CD4-positive, alpha-beta T cell (primary cell): ENCODE results near the gene LCNL1. TPM values are rescaled to one million over a fixed set of nuclear protein-coding genes. Genes with fewer than 3 reads are reported as not detected.

ENCODE experiments used
- ATAC-seq: fragments of 200-7000 bp; cut with Tn5 transposase; one replicate; pipeline ENCODE4 v1.10.0; 2022; ENCODE audit warnings: mild to moderate bottlenecking; ENCODE audit not compliant: poor library complexity
- CTCF ChIA-PET: fragments of 350-600 bp; sonication (Branson Sonifier 250); formaldehyde crosslinking; loops from one replicate; lab custom pipeline; 2021; ENCODE audit warnings: antibody characterized with exemption, inconsistent platforms; lab: Charles Lee
- POLR2A ChIA-PET: fragments of 350-600 bp; sonication (Branson Sonifier 250); formaldehyde crosslinking; loops from one replicate; lab custom pipeline; 2021; ENCODE audit warnings: antibody characterized with exemption, inconsistent platforms; lab: Charles Lee
- DNase-seq, 14 experiments: peaks; one replicate each; pipeline ENCODE4 v3.0.0-alpha.2; 2013 to 2020; ENCODE audit warnings: mixed read lengths in 2 of 14
- H3K27ac ChIP-seq, 2 donors: one replicate each; pipeline versions ENCODE4 v1.5.1 to v1.7.0; 2013; ENCODE audit warnings: low read length in 2 of 2, low read depth in 1 of 2, mild to moderate bottlenecking in 1 of 2
- H3K27me3 ChIP-seq, 2 experiments: 1 replicate in 1 of 2; 2 replicates in 1 of 2; pipeline versions ENCODE4 v1.6.1 to v1.7.0; 2013; ENCODE audit warnings: low read length in 2 of 2, control low read depth in 1 of 2, mild to moderate bottlenecking in 1 of 2, moderate library complexity in 1 of 2; ENCODE audit not compliant: insufficient read depth in 2 of 2, control insufficient read depth in 1 of 2
- H3K36me3 ChIP-seq: one replicate; pipeline ENCODE4 v1.6.1; 2013; ENCODE audit warnings: low read length, control low read depth; ENCODE audit not compliant: insufficient read depth
- H3K4me1 ChIP-seq: one replicate; pipeline ENCODE4 v1.6.1; 2013; ENCODE audit warnings: low read length, control low read depth; ENCODE audit not compliant: insufficient read depth
- H3K4me3 ChIP-seq: one replicate; pipeline ENCODE4 v1.5.1; 2013; ENCODE audit warnings: mild to moderate bottlenecking, low read length, moderate library complexity
- H3K9me3 ChIP-seq, 2 experiments: 1 replicate in 1 of 2; 2 replicates in 1 of 2; pipeline versions ENCODE4 v1.6.1 to v1.7.0; 2013; ENCODE audit warnings: low read length in 2 of 2, mild to moderate bottlenecking in 2 of 2, control low read depth in 1 of 2, moderate library complexity in 1 of 2; ENCODE audit not compliant: control insufficient read depth in 1 of 2, insufficient read depth in 1 of 2
- H3K27ac Mint-ChIP-seq: one replicate; pipeline ENCODE4 v1.8.0; 2020; ENCODE audit warnings: mixed read lengths
- H3K27me3 Mint-ChIP-seq: one replicate; pipeline ENCODE4 v1.8.0; 2021; ENCODE audit warnings: mixed read lengths
- H3K36me3 Mint-ChIP-seq: one replicate; pipeline ENCODE4 v1.8.0; 2021; ENCODE audit warnings: low read depth, mixed read lengths
- H3K4me1 Mint-ChIP-seq: one replicate; pipeline ENCODE4 v1.8.0; 2021; ENCODE audit warnings: low read depth, mixed read lengths
- H3K4me3 Mint-ChIP-seq: one replicate; pipeline ENCODE4 v1.8.0; 2020; ENCODE audit warnings: mild to moderate bottlenecking, mixed read lengths
- H3K9me3 Mint-ChIP-seq: one replicate; pipeline ENCODE4 v1.8.0; 2020; ENCODE audit warnings: mixed read lengths
- CTCF ChIP-seq: fragments of 200-600 bp; IDR thresholded peaks from one replicate; pipeline ENCODE4 v1.8.0; 2022; ENCODE audit warnings: antibody characterized with exemption, mild to moderate bottlenecking
- intact Hi-C, 2 experiments: fragments of 100-400 bp; cut with DNase I in 1 of 2; cut with micrococcal nuclease in 1 of 2; formaldehyde crosslinking; loops; one replicate each; pipeline versions ENCODE4 v1.15.1 to v1.9.0; 2023 to 2025; cut with DNase I, micrococcal nuclease
- total RNA-seq, 174 experiments: library from RNA in 2 of 174; stranded (reverse) in 2 of 174; gene quantifications; one replicate each; pipeline ENCODE4 v1.2.3 and lab custom pipeline; 2021 to 2026

LCNL1 gene
- total RNA-seq, 2 experiments from 2014 or later: 0.93 to 1.0 TPM

DNA sequence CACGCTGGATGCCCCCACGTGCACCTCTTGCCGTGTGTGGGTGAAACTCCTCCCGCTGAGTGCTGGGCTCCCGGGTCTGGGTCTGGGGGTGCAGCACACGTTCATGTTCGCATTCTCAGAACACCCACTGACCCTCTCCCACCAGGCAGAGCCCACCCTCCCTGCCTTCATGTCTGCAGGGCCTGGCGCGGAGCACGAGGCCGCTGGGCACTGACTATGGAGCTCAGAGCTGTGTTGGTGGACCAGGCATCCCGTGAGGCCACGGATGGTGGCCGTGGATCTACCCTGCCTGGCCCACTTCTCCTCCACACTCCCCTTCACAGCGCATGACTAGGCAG is 21.9 kb upstream of the LCNL1 start:
- Mint-ChIP-seq H3K4me1 (peaks cover 23% of the 10 kb centered on the region), H3K36me3 (no peaks in the 10 kb centered on the region), H3K9me3 (peaks cover 2% of the 10 kb centered on the region), H3K27me3 (no peaks in the 10 kb centered on the region), H3K27ac (no peak overlapping the region), H3K4me3 (no peak overlapping the region)
- H3K4me1 ChIP-seq: peaks cover 85% of the 10 kb centered on the region
- ATAC-seq (no peak), DNase-seq (no peak)
- no peak for TF ChIP-seq CTCF
- no peak overlapping the region for H3K27ac ChIP-seq
- H3K9me3 ChIP-seq: peaks cover 0 to 3% of the 10 kb centered on the region in 2 experiments
- ChIA-PET CTCF (no interaction called here), POLR2A (interaction anchor here (0.7 to 2.2 kb wide), 3 partner anchors 15 to 41 kb away, joined by 3 to 12 read pairs (median 3); no protein-coding TSS in a partner anchor)
- no peaks in the 10 kb centered on the region for H3K36me3 ChIP-seq
- no peak overlapping the region for H3K4me3 ChIP-seq
- H3K27me3 ChIP-seq: no peaks in the 10 kb centered on the region
- intact Hi-C loops: no loop called here

DNA sequence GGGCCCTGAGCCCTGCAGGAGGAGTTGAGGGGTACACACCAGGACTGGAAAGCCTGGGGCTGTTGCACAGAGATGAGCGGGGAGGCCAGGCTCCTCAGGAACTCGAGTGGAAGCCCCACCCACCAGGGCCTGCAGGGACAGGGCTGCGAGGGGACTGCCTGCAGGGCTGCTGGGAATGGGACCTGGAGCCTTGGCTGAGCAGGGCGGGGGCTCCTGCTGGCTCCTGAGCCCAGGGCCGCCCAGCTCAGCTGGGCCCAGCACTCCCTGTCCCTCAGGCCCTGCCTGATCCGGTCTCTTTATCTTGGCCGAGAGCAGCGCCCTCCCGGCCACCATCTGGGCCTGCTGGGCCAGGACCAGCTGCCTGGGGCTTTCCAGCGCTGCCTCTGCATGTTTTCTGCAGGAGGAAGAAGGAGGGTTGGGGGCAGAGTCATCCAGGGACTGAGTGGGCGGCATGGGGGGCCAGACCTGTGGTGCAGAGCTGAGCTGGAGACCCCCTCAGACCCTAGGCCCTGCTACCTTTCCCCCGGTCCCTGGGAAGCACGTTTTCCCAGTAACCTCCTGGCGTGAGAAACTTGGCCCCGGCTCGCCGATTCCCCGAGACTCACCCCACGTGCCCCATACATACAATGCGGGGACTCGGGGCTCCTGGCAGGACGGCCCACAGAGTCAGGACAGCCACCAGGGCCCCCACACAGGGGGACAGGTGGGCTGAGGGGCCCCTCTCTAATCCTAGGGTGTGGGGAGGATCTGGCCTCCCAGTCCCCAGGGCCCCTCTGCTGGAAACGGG is 21.3 kb upstream of the LCNL1 start:
- POLR2A ChIA-PET: interaction anchor here (2.2 kb wide), 1 partner anchor 14 kb away, joined by 12 read pairs; no protein-coding TSS in a partner anchor
- Mint-ChIP-seq H3K27ac (no peak overlapping the region), H3K27me3 (no peaks in the 10 kb centered on the region), H3K36me3 (no peaks in the 10 kb centered on the region), H3K9me3 (no peaks in the 10 kb centered on the region), H3K4me3 (no peak overlapping the region), H3K4me1 (peaks cover 28% of the 10 kb centered on the region)
- peaks cover 89% of the 10 kb centered on the region for H3K4me1 ChIP-seq
- no peak overlapping the region for H3K27ac ChIP-seq
- CTCF ChIA-PET: interaction anchor here (0.8 kb wide), 1 partner anchor 119 kb away, joined by 3 read pairs; the partner anchor contains the start of gene AJM1
- no peak for TF ChIP-seq CTCF
- H3K36me3 ChIP-seq: no peaks in the 10 kb centered on the region
- no peaks in the 10 kb centered on the region for H3K27me3 ChIP-seq
- ATAC-seq (no peak), DNase-seq (no peak)
- H3K9me3 ChIP-seq: peaks cover 0 to 3% of the 10 kb centered on the region in 2 experiments
- H3K4me3 ChIP-seq: no peak overlapping the region
- intact Hi-C loops: no loop called here

GRCh38 chr9:136962163-136962562 is 20.6 kb upstream of the LCNL1 start:
- POLR2A ChIA-PET: no interaction called here
- ATAC-seq: no peak
- no peak overlapping the region for H3K27ac ChIP-seq
- Mint-ChIP-seq H3K27ac (no peak overlapping the region), H3K27me3 (no peaks in the 10 kb centered on the region), H3K9me3 (no peaks in the 10 kb centered on the region), H3K4me1 (peaks cover 29% of the 10 kb centered on the region), H3K4me3 (no peak overlapping the region), H3K36me3 (no peaks in the 10 kb centered on the region)
- no peak for DNase-seq
- H3K36me3 ChIP-seq: no peaks in the 10 kb centered on the region
- intact Hi-C loops: no loop called here
- H3K9me3 ChIP-seq: peaks cover 0 to 3% of the 10 kb centered on the region in 2 experiments
- no peaks in the 10 kb centered on the region for H3K27me3 ChIP-seq
- no peak for TF ChIP-seq CTCF
- CTCF ChIA-PET: interaction anchor here (0.8 kb wide), 1 partner anchor 120 kb away, joined by 3 read pairs; the partner anchor contains the start of gene AJM1
- H3K4me3 ChIP-seq: no peak overlapping the region
- peaks cover 89% of the 10 kb centered on the region for H3K4me1 ChIP-seq
